Cardiac ventricle fibroblast (primary cell): Measurements from ENCODE around the gene TLR7. TPM values are rescaled to one million over a fixed set of nuclear protein-coding genes. Genes with fewer than 3 reads are reported as not detected.

Source experiments
- total RNA-seq: library from RNA; depleted of rRNA; stranded (reverse); fragments of >200 nt; gene quantifications from 2 replicates; pipeline ENCODE4 v1.2.3, GENCODE V29; 2015

The TLR7 gene
- total RNA-seq = not detected in 2 replicates

GRCh38 chrX:12866451-12867377 lies at the start of gene TLR7:
TLR7 (plus strand) TSS chrX:12867072; CDS start chrX:12867579, 507 bp downstream.

GRCh38 chrX:12906046-12906761 lies 39.3 kb downstream of the TLR7 start, which contains the start of gene TLR8:
TLR8 (plus strand) TSS chrX:12906620; CDS start chrX:12906707, 87 bp downstream.

Other genes starting within 250 kb of the TLR7 start
- gene PRPS2, start 75.7 kb upstream of the TLR7 start, total RNA-seq = 24.8 and 28.3 TPM in 2 replicates
- not detected in 2 replicates for gene TLR8, start 39.5 kb downstream of the TLR7 start, total RNA-seq
- 2,382 and 2,716 TPM in 2 replicates for gene TMSB4X, start 108.0 kb downstream of the TLR7 start, total RNA-seq
- gene FAM9C, start 177.5 kb downstream of the TLR7 start, total RNA-seq = not detected in 2 replicates